ENCODE measurements around the gene TOB2. TPM values are rescaled to one million over a fixed set of nuclear protein-coding genes. Genes with fewer than 3 reads are reported as not detected.
"Not testable (repeated sequence)": the region's sequence is repeated elsewhere in the genome, so short reads cannot be mapped to it uniquely, and the experiment has no call there.

The TOB2 gene
- total and polyA plus RNA-seq, 2 donors from 2014 or later, result 20.8 to 54.3 TPM

- no peak for TF ChIP-seq CTCF (IDR thresholded peaks at IDR 0.05; ENCODE audit: borderline replicate concordance, extremely low read depth, insufficient read depth)
- Histone ChIP-seq H3K4me3 (ENCODE audit: low read length in 3 of 3) (peak within 1 kb of the TSS; percentile 93 to 97 (median 94)), H3K36me3 (ENCODE audit: control insufficient read depth in 2 of 3, insufficient read depth in 3 of 3, low read length in 3 of 3) (peaks cover 17 to 34% (median 26%) of the 10 kb centered on the region in 3 donors), H3K9ac (ENCODE audit: low read length in 3 of 3) (peak within 1 kb of the TSS; percentile 67 to 96 (median 96)), H3K27ac (ENCODE audit: low read depth in 2 of 2, low read length in 2 of 2) (peak within 1 kb of the TSS; percentile 98 to 99), H3K9me3 (ENCODE audit: control insufficient read depth in 2 of 3, insufficient read depth in 1 of 3, low read length in 3 of 3) (no peaks in the 10 kb centered on the region), H3K4me1 (ENCODE audit: control insufficient read depth in 2 of 3, insufficient read depth in 2 of 3, low read depth in 1 of 3, low read length in 3 of 3) (peaks cover 4 to 33% (median 20%) of the 10 kb centered on the region in 3 donors), H3K27me3 (ENCODE audit: control insufficient read depth, insufficient read depth, low read length) (no peaks in the 10 kb centered on the region)
- intact Hi-C loops (cut with DNase I), result no loop called here
- peak; percentile 76 for FAIRE-seq
- peak; percentile 98 to 99 (median 99) for DNase-seq
These were observed 22.0 kb upstream of the TOB2 start, which contains the start of the genes ACO2 and PHF5A for GRCh38 chr22:41468381-41469217. TSS of gene ACO2 (plus strand) at chr22:41469117. CDS start at chr22:41469147, 30 bp downstream. TSS of gene PHF5A (minus strand) at chr22:41468692. CDS start at chr22:41468653, 39 bp downstream.

GRCh38 chr22:41461901-41462300 lies 15.3 kb upstream of the TOB2 start:
- FAIRE-seq, result no peak
- H3K36me3 ChIP-seq (ENCODE audit: control insufficient read depth in 2 of 3, insufficient read depth in 3 of 3, low read length in 3 of 3), result peaks cover 17 to 42% (median 29%) of the 10 kb centered on the region in 3 donors
- intact Hi-C loops (cut with DNase I), result no loop called here

DNA sequence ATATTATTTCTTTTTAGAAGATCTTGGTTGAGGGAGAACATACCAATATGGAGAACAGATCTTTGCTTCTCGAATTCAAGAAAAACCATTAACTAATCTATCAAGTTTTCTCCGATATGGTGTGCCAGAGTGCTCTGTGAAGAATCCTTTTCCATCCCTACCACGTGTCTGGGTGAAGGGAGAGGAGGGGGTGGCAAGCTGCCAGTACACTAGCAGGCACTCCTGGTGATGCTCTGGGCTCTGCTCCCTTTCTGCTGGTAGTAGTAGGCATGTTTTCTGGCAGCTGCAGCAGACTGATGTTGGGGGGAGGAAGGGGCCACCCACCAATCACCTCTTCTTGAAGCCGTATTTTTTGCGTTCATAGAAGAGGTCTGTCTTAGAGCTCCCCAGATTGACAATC lies 13.5 kb upstream of the TOB2 start:
- H3K9ac ChIP-seq (ENCODE audit: low read length in 3 of 3); DNase-seq; H3K4me3 ChIP-seq (ENCODE audit: low read length in 3 of 3); intact Hi-C loops (cut with DNase I); H3K27me3 ChIP-seq (ENCODE audit: control insufficient read depth, insufficient read depth, low read length); H3K9me3 ChIP-seq (ENCODE audit: control insufficient read depth in 2 of 3, insufficient read depth in 1 of 3, low read length in 3 of 3); H3K27ac ChIP-seq (ENCODE audit: low read depth in 2 of 2, low read length in 2 of 2); FAIRE-seq; H3K4me1 ChIP-seq (ENCODE audit: control insufficient read depth in 2 of 3, insufficient read depth in 2 of 3, low read depth in 1 of 3, low read length in 3 of 3): not testable (repeated sequence)
- H3K36me3 ChIP-seq (ENCODE audit: control insufficient read depth in 2 of 3, insufficient read depth in 3 of 3, low read length in 3 of 3), result peaks cover 12 to 28% (median 22%) of the 10 kb centered on the region in 3 donors

More at GRCh38 chr22:41461901-41462300, 15.3 kb upstream of the TOB2 start:
- Histone ChIP-seq H3K4me1 (ENCODE audit: control insufficient read depth in 2 of 3, insufficient read depth in 2 of 3, low read depth in 1 of 3, low read length in 3 of 3) (peaks cover 0 to 2% (median 0%) of the 10 kb centered on the region in 3 donors), H3K27me3 (ENCODE audit: control insufficient read depth, insufficient read depth, low read length) (no peaks in the 10 kb centered on the region), H3K9me3 (ENCODE audit: control insufficient read depth in 2 of 3, insufficient read depth in 1 of 3, low read length in 3 of 3) (no peaks in the 10 kb centered on the region), H3K4me3 (ENCODE audit: low read length in 3 of 3) (no peak overlapping the region), H3K27ac (ENCODE audit: low read depth in 2 of 2, low read length in 2 of 2) (no peak overlapping the region), H3K9ac (ENCODE audit: low read length in 3 of 3) (no peak overlapping the region)
- no peak for TF ChIP-seq CTCF (IDR thresholded peaks at IDR 0.05; ENCODE audit: borderline replicate concordance, extremely low read depth, insufficient read depth)
- DNase-seq, result no peak

DNA sequence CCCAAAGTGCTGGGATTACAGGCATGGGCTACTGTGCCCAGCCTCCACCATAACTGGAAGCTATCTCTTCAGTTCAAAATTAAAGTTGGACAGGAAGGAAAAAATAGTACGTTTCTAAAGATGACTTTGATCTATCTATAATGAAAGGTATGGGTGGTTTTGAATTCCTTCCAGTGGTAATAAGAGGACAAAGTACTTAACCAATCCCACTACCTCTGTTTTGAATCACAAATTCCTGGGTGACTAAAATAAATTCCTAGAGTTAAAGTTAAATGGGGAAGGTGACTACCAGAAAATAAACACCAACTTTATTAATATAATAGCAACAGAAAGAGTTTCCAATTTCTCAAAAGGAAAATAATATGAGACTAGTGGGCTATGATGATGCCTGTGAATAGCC lies 12.8 kb upstream of the TOB2 start:
- no peaks in the 10 kb centered on the region for H3K27me3 ChIP-seq (ENCODE audit: control insufficient read depth, insufficient read depth, low read length)
- peaks cover 6 to 22% (median 17%) of the 10 kb centered on the region in 3 donors for H3K36me3 ChIP-seq (ENCODE audit: control insufficient read depth in 2 of 3, insufficient read depth in 3 of 3, low read length in 3 of 3)
- H3K9ac ChIP-seq (ENCODE audit: low read length in 3 of 3), result no peak overlapping the region
- no peak for FAIRE-seq
- no peak overlapping the region for H3K4me3 ChIP-seq (ENCODE audit: low read length in 3 of 3)
- intact Hi-C loops (cut with DNase I), result no loop called here
- TF ChIP-seq CTCF (IDR thresholded peaks at IDR 0.05; ENCODE audit: borderline replicate concordance, extremely low read depth, insufficient read depth), result no peak
- H3K27ac ChIP-seq (ENCODE audit: low read depth in 2 of 2, low read length in 2 of 2), result no peak overlapping the region
- H3K9me3 ChIP-seq (ENCODE audit: control insufficient read depth in 2 of 3, insufficient read depth in 1 of 3, low read length in 3 of 3), result no peaks in the 10 kb centered on the region
- no peaks in the 10 kb centered on the region for H3K4me1 ChIP-seq (ENCODE audit: control insufficient read depth in 2 of 3, insufficient read depth in 2 of 3, low read depth in 1 of 3, low read length in 3 of 3)
- no peak for DNase-seq

Measured in kidney (tissue), 14 donors.